ENCODE data around the gene S100A1.

- TF ChIP-seq POLR2A (IDR thresholded peaks at IDR 0.05; ENCODE audit: low read depth, low read length) = peak; percentile 84
- peak; percentile 60; the same call in 1 of the 2 replicates for TF ChIP-seq TAF1 (IDR thresholded peaks at IDR 0.05; ENCODE audit: borderline replicate concordance, low read depth, low read length)
- TF ChIP-seq POLR2AphosphoS5 (IDR thresholded peaks at IDR 0.05; ENCODE audit: low read depth, low read length) = peak; percentile 72
Measured at GRCh38 chr1:153658400-153659174, 30.4 kb downstream of the S100A1 start, which contains the start of gene SNAPIN.
